Measurements from ENCODE around the gene COBL.

The COBL gene

GRCh38 chr7:51325908-51326307, 9.3 kb upstream of the COBL start:
- no peak for DNase-seq

- no peak for DNase-seq
Observed at GRCh38 chr7:51325261-51325676, 8.7 kb upstream of the COBL start.

- no peak for DNase-seq
Observed at GRCh38 chr7:51324206-51324898, 7.7 kb upstream of the COBL start.

- DNase-seq = no peak
Observed at GRCh38 chr7:51321961-51322515, 5.4 kb upstream of the COBL start.

- no peak for DNase-seq
Observed at GRCh38 chr7:51318886-51319579, 2.4 kb upstream of the COBL start.

GRCh38 chr7:51318001-51318400, 1.4 kb upstream of the COBL start:
- no peak for DNase-seq

GRCh38 chr7:51317582-51317910, 937 bp upstream of the COBL start:
- DNase-seq = no peak

GRCh38 chr7:51316262-51316665, 345 bp downstream of the COBL start:
- DNase-seq = no peak

GRCh38 chr7:51315393-51316261, 982 bp downstream of the COBL start:
- DNase-seq = no peak

- DNase-seq = no peak
Observed at GRCh38 chr7:51314726-51315125, 1.9 kb downstream of the COBL start.

GRCh38 chr7:51313738-51314425, 2.7 kb downstream of the COBL start:
- no peak for DNase-seq

- no peak for DNase-seq
Observed at GRCh38 chr7:51312951-51313737, 3.5 kb downstream of the COBL start.

- no peak for DNase-seq
Observed at GRCh38 chr7:51311166-51311565, 5.4 kb downstream of the COBL start.

GRCh38 chr7:51310131-51310583, 6.5 kb downstream of the COBL start:
- no peak for DNase-seq

- DNase-seq = no peak
Observed at GRCh38 chr7:51309361-51310130, 7.1 kb downstream of the COBL start.

GRCh38 chr7:51308696-51309095, 7.9 kb downstream of the COBL start:
- no peak for DNase-seq

- DNase-seq = no peak
Observed at GRCh38 chr7:51308265-51308664, 8.3 kb downstream of the COBL start.

GRCh38 chr7:51307651-51308210, 8.9 kb downstream of the COBL start:
- no peak for DNase-seq

- no peak for DNase-seq
Observed at GRCh38 chr7:51306761-51307160, 9.8 kb downstream of the COBL start.

- DNase-seq = no peak
Observed at GRCh38 chr7:51304729-51305128, 11.9 kb downstream of the COBL start.

GRCh38 chr7:51303142-51303525, 13.5 kb downstream of the COBL start:
- DNase-seq = no peak

Data from effector CD4-positive, alpha-beta T cell (primary cell).